T-helper 22 cell (primary cell): ENCODE data around the gene CYP2W1.
"Not testable (repeated sequence)": the region's sequence is repeated elsewhere in the genome, so short reads cannot be mapped to it uniquely, and the experiment has no call there.

Experiments used
- DNase-seq: peaks from one replicate; pipeline ENCODE4 v3.0.0-alpha.2; 2020; ENCODE audit warnings: low read depth

The CYP2W1 gene, protein sequence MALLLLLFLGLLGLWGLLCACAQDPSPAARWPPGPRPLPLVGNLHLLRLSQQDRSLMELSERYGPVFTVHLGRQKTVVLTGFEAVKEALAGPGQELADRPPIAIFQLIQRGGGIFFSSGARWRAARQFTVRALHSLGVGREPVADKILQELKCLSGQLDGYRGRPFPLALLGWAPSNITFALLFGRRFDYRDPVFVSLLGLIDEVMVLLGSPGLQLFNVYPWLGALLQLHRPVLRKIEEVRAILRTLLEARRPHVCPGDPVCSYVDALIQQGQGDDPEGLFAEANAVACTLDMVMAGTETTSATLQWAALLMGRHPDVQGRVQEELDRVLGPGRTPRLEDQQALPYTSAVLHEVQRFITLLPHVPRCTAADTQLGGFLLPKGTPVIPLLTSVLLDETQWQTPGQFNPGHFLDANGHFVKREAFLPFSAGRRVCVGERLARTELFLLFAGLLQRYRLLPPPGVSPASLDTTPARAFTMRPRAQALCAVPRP

DNA sequence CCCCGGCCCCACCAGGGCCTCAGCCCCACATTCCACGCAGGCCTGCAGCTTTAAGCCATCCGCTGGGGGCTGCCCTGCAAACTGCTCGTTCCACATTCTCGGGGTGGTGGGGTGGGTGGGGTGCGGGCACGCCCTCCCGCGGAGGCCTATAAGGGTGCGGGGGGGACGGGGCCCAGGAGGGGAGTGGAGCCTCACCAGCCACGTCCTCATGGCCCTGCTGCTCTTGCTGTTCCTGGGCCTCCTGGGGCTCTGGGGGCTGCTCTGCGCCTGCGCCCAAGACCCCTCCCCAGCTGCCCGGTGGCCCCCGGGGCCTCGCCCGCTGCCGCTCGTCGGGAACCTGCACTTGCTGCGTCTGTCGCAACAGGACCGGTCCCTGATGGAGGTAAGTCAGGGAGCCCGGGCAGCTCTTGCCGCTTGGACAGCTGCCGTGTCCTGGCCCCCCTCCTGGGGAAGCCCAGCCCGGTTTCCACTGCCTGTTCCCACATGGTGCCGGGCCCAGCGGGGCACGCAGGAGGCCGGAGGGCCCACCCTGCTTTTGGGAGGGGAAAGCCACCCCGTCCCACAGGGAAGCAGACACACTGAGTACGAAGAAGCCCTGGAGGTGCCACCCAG, at the start of gene CYP2W1:
TSS of gene CYP2W1 (plus strand) at position 178 of the 612 bp plus-strand sequence. CDS start at position 209, 31 bp downstream.
- DNase-seq = no peak

DNA sequence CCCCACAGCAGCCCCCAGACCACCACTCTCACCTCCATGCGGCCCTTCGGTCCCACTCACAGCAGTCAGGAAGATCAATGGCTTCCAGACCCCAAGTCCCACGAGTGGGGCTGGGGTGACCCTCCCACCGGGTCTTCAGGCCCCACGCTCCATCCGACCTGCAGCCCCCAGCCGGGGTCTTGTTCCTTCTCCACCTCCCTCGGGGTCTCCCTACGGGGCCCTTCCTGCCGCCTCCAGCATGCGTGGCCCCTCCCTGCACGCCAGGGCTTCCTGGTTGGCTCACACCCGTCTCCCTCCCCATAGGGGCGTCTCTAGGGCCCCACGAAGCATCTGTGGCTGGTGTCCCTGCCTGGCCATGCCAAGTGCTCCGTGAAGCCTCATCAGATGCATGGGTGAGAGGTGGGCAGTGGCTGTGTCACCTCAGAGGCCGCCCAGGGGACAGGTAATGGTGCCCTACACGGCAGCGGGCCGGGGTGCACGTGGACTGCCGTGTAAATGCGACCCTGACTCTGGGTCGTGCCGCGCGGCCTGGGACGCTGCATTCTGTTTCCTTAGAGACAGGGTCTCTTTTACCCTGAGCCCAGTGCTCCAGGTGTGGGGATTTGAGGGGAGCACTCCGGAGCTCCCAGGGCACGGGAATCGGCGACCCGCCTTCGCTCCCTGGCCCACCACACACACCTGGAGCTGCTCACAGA, 48.4 kb upstream of the CYP2W1 start:
- no peak for DNase-seq

DNA sequence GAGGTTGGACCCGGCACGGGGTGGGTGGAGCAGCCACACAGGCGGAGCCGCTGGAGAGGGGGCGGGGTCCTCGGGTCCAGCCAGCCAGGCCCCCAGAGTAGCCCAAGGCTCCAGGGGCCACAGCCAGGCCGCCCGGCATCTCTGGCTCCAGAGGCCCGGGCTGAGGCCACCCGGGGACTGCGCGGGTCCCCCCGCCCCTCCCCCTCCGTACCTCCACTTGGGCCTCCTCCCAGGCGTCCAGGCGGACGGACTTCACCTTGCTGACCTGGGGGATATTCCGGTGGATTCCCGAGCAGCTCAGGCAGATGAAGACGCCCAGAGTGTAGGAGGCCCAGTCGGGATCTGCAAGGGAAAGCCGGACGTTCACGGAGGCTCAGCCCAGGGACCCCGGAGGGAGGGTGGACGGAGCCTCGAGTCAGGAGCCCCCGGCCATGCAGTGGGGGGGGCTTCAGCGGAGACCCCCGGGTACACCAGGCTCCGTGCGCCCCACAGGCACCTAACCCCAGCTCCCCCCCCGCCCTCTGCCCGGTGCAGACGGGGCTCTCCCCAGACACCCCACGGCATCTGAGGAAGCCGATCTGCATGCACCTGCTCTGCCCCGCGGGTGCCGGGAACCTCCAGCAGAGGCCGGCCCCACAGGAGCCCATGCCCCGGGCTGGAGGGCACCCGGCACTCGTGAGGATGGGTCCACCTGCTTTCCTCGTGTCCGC, 47.7 kb upstream of the CYP2W1 start:
- no peak for DNase-seq

DNA sequence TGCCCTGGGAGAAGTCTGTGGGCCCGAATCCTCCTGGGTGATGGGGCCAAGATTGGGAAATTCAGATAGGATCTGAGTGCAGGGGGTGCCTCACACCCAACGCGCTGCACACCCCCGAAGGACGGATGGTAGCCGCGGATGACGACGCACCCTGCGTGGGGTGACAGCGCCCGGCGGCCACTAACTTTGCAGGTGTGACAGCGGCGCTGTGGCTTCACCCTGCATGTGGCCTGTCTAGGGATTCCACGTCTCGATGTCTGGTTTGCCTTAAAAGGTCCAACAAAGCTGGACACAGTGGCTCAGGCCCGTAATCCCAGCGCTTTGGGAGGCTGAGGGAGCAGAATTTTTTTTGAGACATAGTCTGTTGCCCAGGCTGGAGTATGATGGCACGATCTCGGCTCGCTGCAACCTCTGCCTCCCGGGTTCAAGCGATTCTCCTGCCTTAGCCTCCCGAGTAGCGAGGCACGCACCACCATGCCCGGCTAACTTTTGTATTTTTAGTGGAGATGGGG, 47.1 kb upstream of the CYP2W1 start:
- no peak for DNase-seq

DNA sequence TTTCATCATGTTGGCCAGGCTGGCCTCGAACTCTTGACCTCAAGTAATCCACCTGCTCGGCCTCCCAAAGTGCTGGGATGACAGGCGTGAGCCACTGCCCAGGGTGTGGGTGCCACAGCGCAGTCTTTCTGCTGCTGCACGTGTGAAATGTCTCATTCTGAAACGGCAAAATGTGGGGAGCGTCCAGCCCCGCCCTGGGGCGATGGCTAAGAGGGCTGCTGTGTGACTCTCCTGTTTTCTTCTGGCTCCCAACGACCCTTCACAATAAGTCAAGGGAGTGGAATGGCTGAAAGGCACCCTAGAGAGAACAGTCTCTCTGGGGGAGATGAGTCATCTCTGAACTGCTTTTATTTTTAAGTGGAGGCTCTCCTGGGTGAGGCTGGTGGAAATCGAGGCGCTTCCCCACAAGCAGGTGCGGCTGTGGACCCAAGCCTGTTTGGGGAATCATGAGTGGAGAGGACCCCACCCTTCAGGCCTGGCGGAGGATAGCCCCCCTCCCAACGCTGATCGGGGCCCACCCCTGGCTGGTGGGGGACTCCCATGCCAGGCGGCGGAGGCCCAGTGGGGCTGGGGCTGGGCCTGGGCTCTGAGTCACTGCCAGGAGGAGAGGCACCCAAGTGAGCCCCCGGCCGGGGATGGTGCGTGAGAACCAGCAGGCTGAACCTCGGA, 46.5 kb upstream of the CYP2W1 start:
- no peak for DNase-seq

DNA sequence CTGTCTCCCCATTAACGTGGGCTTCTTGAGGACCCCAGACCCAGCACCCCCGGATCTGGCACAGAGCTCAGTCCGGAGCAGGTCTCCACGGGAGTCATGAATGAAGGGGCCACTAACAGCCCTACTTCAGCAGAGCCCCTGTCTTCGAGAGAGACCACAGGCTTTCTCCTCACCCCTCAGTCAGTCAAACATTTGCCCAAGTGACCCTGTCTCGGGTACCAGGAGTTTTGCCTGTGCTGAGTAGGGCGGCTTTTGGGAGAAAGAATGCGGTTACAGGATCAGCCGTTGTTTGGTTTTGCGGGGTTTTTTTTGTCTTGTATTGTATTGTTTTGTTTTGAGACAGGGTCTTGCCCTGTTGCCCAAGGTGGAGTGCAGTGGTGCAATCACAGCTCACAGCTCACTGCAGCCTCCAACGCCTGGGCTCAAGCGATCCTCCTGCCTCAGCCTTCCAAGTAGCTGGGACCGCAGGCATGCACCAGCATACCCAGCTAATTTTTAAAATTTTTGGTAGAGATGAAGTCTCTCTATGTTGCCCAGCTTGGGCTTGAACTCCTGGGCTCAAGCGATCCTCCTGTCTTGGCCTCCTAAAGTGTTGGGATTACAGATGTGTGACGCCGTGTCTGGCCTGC, 45.0 kb upstream of the CYP2W1 start:
- no peak for DNase-seq

DNA sequence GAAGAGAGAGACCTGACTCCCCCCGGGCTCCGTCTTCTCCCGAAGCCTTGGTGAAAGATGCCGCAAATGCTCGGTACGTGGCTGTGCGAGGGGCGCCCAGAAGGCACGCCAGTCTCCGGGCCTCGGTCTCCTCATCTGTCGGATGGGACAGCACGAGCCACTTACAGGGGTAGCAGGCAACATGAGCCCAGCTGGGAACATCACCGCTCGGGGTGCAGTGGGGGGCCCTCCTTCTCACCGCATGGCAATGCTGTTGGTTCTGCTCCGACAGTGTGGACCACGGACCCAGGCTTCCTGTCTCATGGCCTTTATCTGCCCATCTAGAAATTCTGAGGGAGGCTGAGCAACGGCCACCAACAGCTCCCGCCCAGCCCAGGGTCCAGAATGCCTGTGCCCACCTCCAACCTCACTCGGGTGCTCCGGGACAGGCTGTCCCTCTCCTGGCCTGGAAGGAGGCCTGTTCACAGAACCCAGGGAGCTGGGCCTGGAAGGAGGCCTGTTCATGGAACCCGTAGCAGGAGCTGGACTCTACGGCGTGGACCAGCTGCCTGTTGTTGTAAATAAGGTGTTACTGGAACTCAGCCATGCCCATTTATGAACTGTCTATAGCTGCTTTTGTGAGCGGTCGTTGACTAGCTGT, 44.3 kb upstream of the CYP2W1 start:
- no peak for DNase-seq

DNA sequence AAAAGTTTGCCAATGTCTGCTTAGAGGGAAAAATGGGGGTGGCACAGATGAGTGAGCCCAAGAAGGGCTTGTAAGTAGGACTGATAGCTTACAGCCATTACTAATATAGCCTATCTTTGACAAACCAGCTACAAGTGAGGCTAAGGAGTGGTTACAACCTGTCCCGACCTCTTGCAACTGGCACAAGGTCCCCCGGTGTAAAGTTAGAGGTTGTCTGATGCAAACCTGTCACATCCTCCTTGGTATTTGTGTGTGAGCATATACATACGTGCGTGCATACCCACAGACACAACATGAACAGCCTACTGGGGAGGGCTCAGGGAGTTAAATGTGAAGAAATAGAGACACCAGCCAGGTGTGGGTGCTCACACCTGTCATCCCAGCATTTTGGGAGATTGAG, 43.1 kb upstream of the CYP2W1 start:
- no peak for DNase-seq

DNA sequence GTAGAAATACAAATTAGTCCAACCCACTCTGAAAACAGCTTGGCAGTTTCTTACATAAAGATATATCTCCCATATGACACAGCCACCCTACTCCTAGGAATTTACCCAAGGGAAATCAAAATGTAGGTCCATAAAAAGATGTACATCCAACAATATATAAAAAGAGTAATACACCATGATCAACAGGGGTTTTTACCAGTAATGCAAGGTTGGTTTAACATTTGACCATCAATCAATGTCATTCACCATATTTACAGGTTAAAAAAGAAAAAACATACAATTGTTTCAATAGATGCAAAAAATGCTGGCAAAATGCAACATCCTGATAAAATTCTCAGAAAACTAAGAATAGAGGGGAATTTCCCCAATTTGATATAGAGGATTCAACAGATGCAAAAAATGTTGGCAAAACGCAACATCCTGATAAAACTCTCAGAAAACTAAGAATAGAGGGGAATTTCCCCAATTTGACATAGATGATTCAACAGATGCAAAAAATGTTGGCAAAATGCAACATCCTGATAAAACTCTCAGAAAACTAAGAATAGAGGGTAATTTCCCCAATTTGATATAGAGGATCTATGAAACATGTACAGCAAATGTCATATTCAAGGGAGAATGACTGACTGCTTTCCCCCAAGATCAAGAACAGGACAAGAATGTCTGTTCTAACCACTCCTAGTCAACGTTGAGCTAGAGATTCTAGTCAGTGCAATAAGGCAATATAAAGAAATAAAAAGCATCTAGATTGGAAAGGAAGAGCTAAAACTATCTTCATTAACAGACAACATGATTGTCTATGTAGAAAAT, 42.2 kb upstream of the CYP2W1 start:
- no peak for DNase-seq

DNA sequence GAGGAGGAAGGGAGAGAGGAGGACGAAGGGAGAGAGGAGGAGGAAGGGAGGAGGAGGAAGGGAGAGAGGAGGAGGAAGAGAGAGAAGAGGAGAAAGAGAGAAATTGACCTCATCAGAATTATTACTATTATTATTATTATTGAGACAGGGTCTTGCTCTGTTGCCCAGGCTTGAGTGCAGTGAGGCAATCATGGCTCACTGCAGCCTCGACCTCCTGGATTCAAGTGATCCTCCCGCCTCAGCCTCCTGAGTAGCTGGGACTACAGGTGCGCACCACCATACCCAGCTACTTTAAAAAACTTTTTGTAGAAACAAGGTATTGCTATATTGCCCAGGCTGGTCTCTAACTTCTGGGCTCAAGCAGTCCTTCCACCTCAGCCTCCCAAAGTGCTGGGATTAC, 39.2 kb upstream of the CYP2W1 start:
- DNase-seq = not testable (repeated sequence)

DNA sequence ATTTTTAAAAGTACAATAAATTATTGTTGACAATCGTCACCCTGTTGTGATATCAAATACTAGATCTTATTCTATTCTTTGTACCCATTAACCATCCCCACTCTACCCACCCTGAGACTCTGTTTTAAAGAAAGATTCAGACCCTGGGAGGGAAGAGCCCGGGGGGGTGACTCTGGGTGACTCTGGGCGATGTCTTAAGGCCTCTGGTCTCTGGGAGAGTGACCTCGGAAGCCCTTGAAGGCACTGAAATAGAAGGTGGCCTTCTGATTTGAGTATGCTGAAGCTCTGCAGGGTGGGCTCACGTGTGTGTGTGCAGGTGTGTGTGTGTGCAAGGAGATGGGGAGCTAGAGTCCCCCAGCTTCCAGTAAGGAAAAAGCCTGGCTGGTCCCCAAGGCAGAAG, 38.2 kb upstream of the CYP2W1 start:
- no peak for DNase-seq

DNA sequence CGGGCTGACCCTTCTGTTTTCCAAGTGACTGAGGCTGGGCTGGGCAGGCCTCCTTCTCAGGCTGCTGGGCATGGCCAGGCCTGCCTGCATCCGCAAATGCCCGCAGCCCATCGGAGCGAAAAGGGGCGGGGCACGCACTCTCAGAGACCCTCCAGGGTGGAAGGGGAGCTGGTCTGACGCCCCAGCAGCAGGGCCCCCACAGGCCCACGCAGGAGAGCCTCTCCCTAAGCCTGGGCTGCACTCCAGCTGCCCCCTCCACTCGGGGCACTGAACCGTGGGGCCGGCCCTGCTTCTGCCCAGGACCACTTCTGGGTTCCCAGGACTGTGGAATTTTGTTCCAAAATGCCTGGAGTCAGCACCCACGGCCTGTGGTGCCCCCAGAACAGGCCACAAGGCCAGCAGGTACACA, 37.8 kb upstream of the CYP2W1 start:
- DNase-seq = no peak

DNA sequence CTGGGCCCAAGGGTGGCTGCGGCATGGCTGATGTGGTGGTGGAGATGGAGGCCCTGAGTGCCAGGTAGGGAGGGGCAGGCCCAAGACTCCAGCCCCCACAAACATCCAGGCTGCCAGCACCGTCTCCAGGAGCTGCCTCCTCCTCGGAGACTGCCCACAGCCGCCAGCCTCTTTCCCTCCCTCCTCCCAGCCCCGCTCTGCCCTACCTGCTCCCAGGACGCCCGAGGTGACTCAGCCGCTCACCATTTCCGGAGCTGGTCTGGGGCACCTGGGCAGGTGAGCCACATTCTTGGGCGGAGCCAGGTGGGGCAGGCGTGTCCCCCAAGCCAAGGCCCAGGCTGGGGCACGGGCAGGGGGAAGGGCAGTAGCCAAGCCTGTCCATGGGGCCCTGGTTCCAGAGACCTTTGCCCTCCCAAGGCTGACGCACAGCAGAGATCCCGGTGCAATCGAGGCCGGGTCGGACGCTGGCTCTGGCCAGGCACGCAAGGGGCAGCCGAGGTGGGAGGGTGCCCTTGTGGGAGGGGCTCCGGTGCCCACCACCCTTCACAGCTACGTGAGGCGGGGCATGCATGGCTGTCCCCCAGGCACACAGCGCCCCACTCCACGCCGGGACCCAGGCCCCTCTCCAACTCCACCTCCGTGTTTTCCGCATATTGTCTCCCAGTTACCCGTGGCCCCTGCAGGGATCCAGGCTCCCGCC, 37.3 kb upstream of the CYP2W1 start:
- no peak for DNase-seq

DNA sequence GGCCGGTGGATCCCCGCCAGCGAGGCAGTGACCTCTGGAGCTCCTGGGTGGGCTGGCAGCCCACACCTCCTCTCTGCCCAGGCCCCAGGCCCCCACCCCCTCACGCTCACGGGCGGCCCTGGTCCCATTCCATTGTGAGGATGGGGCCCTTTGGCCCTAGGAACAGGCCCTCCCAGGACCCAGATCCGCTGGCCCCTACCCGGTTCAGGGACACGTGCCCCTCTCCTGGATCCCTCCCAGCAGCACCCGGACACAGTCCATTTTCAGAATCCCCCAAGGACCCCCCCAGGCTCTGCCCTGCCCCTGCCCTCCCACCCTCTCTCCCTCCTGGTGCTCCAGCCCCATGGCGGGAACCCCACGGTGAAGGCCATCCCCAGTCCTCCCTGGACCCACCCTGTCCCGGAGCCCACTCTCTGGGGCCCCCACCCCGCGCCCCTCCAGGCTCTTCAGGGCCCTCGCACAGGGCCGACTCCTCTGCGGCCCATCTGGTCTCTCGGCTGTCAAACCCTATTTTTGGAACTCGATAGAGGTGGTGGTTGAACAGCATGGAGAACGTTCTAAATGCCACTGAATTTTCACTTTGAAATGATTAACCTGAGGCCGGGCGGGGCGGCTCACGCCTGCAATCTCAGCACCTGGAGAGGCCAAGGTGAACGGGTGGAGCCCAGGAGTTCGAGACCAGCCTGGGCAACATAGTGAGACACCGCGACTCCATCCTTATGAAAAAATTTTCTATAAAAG, 36.6 kb upstream of the CYP2W1 start:
- no peak for DNase-seq

DNA sequence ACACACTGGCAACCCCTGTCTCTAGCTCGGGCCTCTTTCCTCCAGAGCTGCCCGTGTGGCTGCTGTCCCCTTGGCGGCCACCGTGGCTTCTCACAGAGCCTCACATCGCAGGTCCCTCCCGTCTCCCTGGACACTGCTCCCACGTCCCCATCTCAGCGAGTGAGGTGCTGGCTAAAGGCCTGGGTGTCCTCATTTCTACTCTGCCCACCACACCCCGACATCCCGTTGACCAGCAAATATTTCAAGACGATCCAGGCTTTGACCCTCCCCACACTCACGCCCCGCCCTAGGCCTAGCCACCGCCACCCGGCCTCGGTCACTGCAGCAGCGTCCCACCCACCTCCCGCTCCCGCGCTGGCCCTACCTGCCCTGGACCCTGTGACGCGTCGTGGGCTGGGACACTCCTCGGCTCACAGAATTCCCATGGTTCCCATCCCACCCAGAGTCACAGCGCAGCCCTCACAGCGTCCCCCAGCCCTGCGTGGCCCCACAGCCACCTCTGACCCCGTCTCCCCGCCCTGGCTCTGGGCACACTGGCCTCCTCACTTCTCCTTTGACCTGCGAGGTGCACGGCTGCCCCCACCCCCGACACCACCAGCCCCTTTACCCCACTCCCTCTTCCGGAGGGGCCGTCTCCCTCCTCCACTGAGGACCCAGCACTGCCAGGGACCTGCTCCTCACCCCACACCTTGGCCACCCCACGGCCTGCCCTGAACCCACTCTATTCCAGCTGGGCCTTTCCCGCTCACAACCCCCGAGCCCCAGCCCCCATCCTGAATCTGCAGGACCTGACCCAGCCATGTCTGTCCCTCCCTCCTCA, 35.4 kb upstream of the CYP2W1 start:
- DNase-seq = no peak

DNA sequence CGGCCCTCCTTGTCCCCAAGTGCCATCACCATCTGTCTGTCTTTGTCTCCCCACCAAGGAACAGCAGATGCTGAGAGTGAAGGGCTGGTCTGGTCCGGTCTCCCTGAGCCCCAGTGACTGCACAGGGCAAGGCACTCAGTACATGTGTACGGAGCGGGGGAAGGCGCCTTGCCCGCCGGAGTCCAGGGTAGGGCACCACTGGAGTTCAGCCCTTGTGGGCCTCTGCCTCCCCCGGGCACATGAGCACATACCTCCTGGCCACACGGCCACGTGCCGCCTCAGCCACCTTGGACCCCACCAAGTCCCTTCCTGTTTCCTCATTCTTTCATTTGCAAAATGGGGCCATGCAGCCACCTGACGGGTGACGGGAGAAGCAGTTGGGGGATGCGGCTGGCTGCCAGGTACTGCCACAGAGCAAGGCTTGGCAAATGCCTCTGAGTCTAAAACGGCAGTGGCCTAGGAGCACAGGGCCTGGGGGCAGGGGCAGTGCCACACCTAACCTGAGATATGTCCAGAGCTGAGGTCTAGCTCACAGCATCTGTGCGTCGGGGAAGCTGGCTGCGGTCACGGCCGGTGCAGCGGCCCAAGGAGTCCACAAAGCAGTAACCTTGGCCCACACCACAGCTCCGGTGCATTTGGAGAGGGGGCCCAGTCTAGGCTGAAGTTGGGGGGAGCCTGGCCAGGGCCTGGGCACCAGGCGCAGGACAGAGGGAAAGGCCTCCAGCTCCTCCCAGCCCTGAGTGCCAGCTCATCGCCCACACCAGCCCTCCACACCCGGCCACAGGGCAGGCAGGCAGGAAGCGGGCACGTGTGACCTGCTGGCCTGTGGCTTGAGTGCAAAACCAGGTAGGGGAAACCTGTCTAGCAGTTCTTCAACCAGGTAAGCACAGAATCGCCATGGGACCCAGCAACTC, 33.7 kb upstream of the CYP2W1 start:
- no peak for DNase-seq
